ENCODE measurements around the gene LDLRAD4. TPM values are rescaled to one million over a fixed set of nuclear protein-coding genes. Genes with fewer than 3 reads are reported as not detected.
A peak's percentile ranks its signal among the peaks of the same experiment; 100 is the strongest.

LDLRAD4 gene
- total and polyA plus RNA-seq, 8 donors = 2.0 to 47.9 (median 9.0) TPM

DNA sequence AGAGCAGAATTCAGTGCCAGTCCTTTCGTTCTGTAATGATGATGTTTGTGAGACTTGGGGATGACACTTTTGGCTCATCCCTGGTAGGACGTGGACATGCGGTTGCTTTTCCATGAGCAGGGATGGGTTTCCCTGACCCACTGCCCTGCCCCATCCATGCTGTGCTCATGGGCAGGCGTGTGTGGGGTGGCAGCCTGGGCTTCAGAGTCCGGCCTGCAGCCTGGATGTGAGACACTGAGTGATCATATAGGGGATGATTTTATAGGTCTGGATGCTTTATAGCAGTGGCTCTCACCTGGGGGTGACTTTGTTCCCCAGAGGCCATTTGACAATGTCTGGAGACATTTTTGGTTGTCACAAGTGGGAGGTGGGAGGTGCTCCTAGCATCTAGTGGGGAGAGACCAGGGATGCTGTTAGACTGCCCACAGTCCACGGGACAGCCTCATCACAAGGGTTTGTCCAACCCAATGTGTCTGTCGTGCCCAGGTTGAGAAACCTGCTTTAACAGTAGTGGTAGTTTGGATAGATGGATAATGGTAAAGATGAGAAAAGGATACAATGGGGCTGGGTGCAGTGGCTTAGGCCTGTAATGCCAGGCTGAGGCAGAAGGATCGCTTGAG lies 38.9 kb downstream of the LDLRAD4 start:
- intact Hi-C loops (cut with DNase I; ENCODE audit: low total_unique reads) = no loop called here
- Histone ChIP-seq H3K4me1 (peaks cover 3 to 38% (median 22%) of the 10 kb centered on the region in 4 donors), H3K9me3 (no peaks in the 10 kb centered on the region), H3K4me3 (no peak overlapping the region), H3K27me3 (no peaks in the 10 kb centered on the region), H3K36me3 (peaks cover 0 to 6% (median 0%) of the 10 kb centered on the region in 4 donors), H3K27ac (no peak overlapping the region)
- TF ChIP-seq POLR2A (IDR thresholded peaks at IDR 0.05) (no peak), POLR2AphosphoS5 (IDR thresholded peaks at IDR 0.05) (no peak), EP300 (IDR thresholded peaks at IDR 0.05) (no peak)
- TF ChIP-seq, protein P1, sequence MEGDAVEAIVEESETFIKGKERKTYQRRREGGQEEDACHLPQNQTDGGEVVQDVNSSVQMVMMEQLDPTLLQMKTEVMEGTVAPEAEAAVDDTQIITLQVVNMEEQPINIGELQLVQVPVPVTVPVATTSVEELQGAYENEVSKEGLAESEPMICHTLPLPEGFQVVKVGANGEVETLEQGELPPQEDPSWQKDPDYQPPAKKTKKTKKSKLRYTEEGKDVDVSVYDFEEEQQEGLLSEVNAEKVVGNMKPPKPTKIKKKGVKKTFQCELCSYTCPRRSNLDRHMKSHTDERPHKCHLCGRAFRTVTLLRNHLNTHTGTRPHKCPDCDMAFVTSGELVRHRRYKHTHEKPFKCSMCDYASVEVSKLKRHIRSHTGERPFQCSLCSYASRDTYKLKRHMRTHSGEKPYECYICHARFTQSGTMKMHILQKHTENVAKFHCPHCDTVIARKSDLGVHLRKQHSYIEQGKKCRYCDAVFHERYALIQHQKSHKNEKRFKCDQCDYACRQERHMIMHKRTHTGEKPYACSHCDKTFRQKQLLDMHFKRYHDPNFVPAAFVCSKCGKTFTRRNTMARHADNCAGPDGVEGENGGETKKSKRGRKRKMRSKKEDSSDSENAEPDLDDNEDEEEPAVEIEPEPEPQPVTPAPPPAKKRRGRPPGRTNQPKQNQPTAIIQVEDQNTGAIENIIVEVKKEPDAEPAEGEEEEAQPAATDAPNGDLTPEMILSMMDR (IDR thresholded peaks at IDR 0.05) = no peak
- DNase-seq = no peak
- WGBS, 5 donors = 78 to 93% (median 86%) methylated on average over 6 to 8 of the region's 8 CpGs

DNA sequence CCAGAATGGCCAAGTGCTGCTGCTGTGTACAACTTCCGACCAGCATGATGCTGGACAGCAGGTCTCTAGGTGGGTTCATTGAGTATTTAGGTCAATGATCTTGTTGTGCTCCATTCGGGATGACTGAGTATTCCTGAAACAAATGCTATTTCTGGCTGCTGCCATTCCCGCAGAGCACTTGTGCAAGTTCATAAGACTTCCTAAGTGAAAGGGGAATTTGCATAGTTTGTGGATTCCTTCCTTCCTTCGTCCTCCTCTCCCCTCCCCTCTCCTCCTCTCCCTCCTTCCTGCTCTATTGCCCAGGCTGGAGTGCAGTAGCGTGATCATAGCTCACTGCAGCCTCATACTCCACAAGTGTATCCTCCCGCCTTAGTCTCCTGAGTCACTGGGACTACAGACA lies 40.4 kb downstream of the LDLRAD4 start:
- no peak overlapping the region for H3K27ac ChIP-seq
- no peaks in the 10 kb centered on the region for H3K9me3 ChIP-seq
- no peak for TF ChIP-seq POLR2AphosphoS5 (IDR thresholded peaks at IDR 0.05)
- no peak for TF ChIP-seq EP300 (IDR thresholded peaks at IDR 0.05)
- TF ChIP-seq POLR2A (IDR thresholded peaks at IDR 0.05) = no peak
- TF ChIP-seq, protein P1 (IDR thresholded peaks at IDR 0.05) = no peak
- H3K4me1 ChIP-seq = peaks cover 3 to 47% (median 27%) of the 10 kb centered on the region in 4 donors
- intact Hi-C loops (cut with DNase I; ENCODE audit: low total_unique reads) = no loop called here
- H3K36me3 ChIP-seq = peaks cover 0 to 2% (median 0%) of the 10 kb centered on the region in 4 donors
- 55 to 71% (median 66%) methylated on average over 6 of the region's 6 CpGs for WGBS, 5 donors
- no peaks in the 10 kb centered on the region for H3K27me3 ChIP-seq
- no peak overlapping the region for H3K4me3 ChIP-seq
- DNase-seq = no peak

DNA sequence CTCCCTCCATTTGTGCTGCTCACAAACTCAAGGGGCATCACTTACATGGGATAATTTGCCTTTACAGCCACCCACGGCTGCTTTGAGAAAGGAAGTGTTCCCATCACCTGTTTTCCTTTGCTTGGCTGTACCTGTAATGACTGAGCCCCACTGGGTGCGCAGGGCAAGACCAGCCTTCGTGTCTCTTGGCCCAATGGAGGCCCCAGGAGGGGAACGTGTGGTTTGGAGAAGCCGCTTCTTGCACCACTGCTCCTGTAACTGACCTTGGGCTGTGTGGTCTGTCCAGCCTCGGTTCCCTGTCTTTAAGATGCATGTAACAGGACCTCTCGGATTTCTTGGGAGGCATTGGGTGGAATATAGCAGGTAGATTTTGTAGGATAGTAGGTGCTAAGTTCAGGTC lies 41.1 kb downstream of the LDLRAD4 start:
- H3K9me3 ChIP-seq = no peaks in the 10 kb centered on the region
- WGBS, 5 donors = 53 to 63% (median 57%) methylated on average over 7 of the region's 7 CpGs
- no peaks in the 10 kb centered on the region for H3K27me3 ChIP-seq
- no peak for DNase-seq
- peaks cover 3 to 53% (median 31%) of the 10 kb centered on the region in 4 donors for H3K4me1 ChIP-seq
- TF ChIP-seq POLR2AphosphoS5 (IDR thresholded peaks at IDR 0.05) = no peak
- no peak for TF ChIP-seq POLR2A (IDR thresholded peaks at IDR 0.05)
- TF ChIP-seq, protein P1 (IDR thresholded peaks at IDR 0.05) = no peak
- no peak for TF ChIP-seq EP300 (IDR thresholded peaks at IDR 0.05)
- intact Hi-C loops (cut with DNase I; ENCODE audit: low total_unique reads) = loop anchor here (5.0 kb wide), 1 partner anchor 218 kb away; no protein-coding TSS in a partner anchor
- H3K27ac ChIP-seq = peak overlapping the region in 3 of 5 donors; percentile 3 to 79 (median 71)
- no peak overlapping the region for H3K4me3 ChIP-seq
- H3K36me3 ChIP-seq = no peaks in the 10 kb centered on the region

DNA sequence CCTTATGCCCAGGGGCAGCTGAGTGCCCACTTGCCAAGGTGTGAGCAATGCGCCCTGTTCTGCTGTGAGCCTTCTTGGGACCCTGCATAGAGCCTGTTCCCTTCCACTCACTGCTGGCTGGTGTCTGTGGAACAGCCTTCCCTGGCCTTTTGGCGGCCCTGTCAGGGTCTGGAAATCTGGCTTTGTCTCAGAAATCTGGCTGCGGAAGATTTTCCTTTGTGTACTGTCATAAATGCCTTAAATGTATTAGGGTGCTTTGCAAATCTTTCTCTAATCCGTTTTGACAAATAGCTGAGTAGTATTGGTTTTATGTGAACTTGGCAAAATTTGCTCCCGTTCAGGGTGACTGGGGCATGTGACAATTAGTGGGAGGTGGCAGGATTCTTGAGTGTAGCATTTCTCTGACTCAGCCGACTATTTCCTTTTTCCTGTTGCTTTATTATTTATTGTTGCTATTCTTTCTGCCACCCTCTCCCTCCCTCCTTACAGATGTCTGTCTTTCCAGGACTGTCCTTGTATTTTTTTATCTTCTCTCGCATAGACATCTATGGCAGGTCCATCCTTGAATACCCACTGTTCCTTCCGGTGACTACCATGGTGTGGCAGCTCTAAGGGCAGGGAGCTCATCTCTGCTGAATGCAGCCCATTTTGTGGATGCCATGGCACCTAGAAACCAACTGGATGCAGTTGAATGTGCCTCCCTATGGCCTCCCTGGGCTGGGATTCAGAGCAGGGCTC lies 41.8 kb downstream of the LDLRAD4 start:
- intact Hi-C loops (cut with DNase I; ENCODE audit: low total_unique reads) = loop anchor here (5.0 kb wide), 1 partner anchor 217 kb away; no protein-coding TSS in a partner anchor
- no peak for DNase-seq
- H3K4me1 ChIP-seq = peaks cover 3 to 59% (median 37%) of the 10 kb centered on the region in 4 donors

More for the DNA sequence above, 41.8 kb downstream of the LDLRAD4 start:
- Histone ChIP-seq H3K36me3 (no peaks in the 10 kb centered on the region), H3K27ac (peak overlapping the region in 4 of 5 donors; percentile 10 to 79 (median 52)), H3K27me3 (no peaks in the 10 kb centered on the region), H3K4me3 (no peak overlapping the region), H3K9me3 (no peaks in the 10 kb centered on the region)
- WGBS, 5 donors = 49 to 66% (median 59%) methylated on average over 7 to 8 of the region's 8 CpGs
- TF ChIP-seq, protein P1 (IDR thresholded peaks at IDR 0.05) = no peak
- TF ChIP-seq EP300 (IDR thresholded peaks at IDR 0.05) (no peak), POLR2AphosphoS5 (IDR thresholded peaks at IDR 0.05) (no peak), POLR2A (IDR thresholded peaks at IDR 0.05) (no peak)

All from stomach (tissue), 9 donors.